Activated T-helper 17 cell treated with anti-CD3 and anti-CD28 coated beads, Interleukin-2, amount 50 U/mL, for 72 hours (primary cell): ENCODE data around the gene AFG3L2. TPM values are rescaled to one million over a fixed set of nuclear protein-coding genes. Genes with fewer than 3 reads are reported as not detected.
A peak's percentile ranks its signal among the peaks of the same experiment; 100 is the strongest.

ENCODE experiments used
- ATAC-seq: fragments of 150-1000 bp; cut with Tn5 transposase; replicated peaks from 2 replicates; pipeline ENCODE4 v1.10.0; 2021; ENCODE audit warnings: mild to moderate bottlenecking, moderate library complexity
- H3K27ac Mint-ChIP-seq: one replicate; pipeline ENCODE4 v1.8.0; 2022; ENCODE audit warnings: mixed read lengths
- H3K27me3 Mint-ChIP-seq: one replicate; pipeline ENCODE4 v1.8.0; 2022; ENCODE audit warnings: mixed read lengths
- H3K36me3 Mint-ChIP-seq: one replicate; pipeline ENCODE4 v1.8.0; 2022; ENCODE audit warnings: low read depth, mild to moderate bottlenecking, mixed read lengths
- H3K4me1 Mint-ChIP-seq: one replicate; pipeline ENCODE4 v1.8.0; 2022; ENCODE audit warnings: mixed read lengths
- H3K4me3 Mint-ChIP-seq: one replicate; pipeline ENCODE4 v1.8.0; 2022; ENCODE audit warnings: mild to moderate bottlenecking, mixed read lengths
- H3K9me3 Mint-ChIP-seq: one replicate; pipeline ENCODE4 v1.8.0; 2022; ENCODE audit warnings: mixed read lengths
- total RNA-seq, 2 donors: library from RNA; stranded (reverse); gene quantifications; one replicate each; pipeline ENCODE4 v1.2.3, GENCODE V29; 2022

Gene AFG3L2
- total RNA-seq, 2 donors from 2014 or later, result 30.6 to 63.9 TPM

- peak overlapping the region; percentile 81 for H3K4me3 Mint-ChIP-seq
- no peak for ATAC-seq
- no peak overlapping the region for H3K27ac Mint-ChIP-seq
- no peaks in the 10 kb centered on the region for H3K9me3 Mint-ChIP-seq
- H3K27me3 Mint-ChIP-seq, result peaks cover 23% of the 10 kb centered on the region
- no peaks in the 10 kb centered on the region for H3K36me3 Mint-ChIP-seq
- peaks cover 4% of the 10 kb centered on the region for H3K4me1 Mint-ChIP-seq
These were observed 29.5 kb upstream of the AFG3L2 start for GRCh38 chr18:12406371-12407111.

GRCh38 chr18:12405066-12405465 lies 28.0 kb upstream of the AFG3L2 start:
- H3K4me1 Mint-ChIP-seq, result peaks cover 4% of the 10 kb centered on the region
- ATAC-seq, result no peak
- H3K4me3 Mint-ChIP-seq, result peak overlapping the region; percentile 20
- H3K9me3 Mint-ChIP-seq, result no peaks in the 10 kb centered on the region
- peaks cover 25% of the 10 kb centered on the region for H3K27me3 Mint-ChIP-seq
- no peak overlapping the region for H3K27ac Mint-ChIP-seq
- H3K36me3 Mint-ChIP-seq, result no peaks in the 10 kb centered on the region

DNA sequence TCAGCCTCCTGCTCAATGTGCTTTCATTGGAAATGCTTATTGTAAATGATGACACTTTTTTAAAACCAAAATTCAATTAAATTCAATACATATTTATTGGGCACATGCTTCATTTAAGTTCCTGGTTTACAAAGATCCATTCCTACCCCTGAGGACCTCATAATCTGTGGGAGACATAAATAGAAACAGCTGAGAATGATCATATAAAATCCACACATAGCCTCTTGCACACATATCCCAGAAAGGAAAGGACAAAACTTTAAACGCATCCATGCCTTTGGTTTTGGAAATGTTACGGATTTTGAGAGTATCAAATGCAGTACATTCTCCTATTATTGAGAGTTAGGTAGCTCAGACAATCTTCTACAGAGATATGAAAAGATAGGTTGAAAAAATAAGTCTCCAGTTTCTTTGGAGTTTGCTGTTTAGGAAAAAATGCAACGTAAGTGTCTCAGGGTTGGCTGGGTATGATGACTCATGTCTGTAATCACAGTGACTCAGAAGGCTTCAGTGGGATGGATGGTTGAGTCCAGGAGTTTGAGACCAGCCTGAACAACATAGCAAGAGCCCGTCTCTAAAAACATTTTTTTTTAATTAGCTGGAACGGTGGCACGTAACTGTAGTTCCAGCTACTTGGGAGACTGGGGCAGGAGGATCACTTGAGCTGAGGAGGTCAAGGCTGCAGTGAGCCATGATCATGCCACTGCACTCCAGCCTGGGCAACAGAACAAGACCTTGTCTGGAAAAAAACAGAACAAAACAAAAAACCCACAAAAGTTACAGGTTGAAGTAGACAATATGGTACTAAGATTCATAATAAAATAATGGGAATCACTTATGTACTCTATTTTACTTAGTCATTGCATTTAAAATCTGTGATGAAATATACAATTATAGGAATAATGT lies 26.8 kb upstream of the AFG3L2 start:
- Mint-ChIP-seq H3K4me1 (peaks cover 4% of the 10 kb centered on the region), H3K27ac (no peak overlapping the region), H3K9me3 (no peaks in the 10 kb centered on the region), H3K27me3 (peaks cover 31% of the 10 kb centered on the region), H3K4me3 (no peak overlapping the region), H3K36me3 (no peaks in the 10 kb centered on the region)
- peak; percentile 41 for ATAC-seq

DNA sequence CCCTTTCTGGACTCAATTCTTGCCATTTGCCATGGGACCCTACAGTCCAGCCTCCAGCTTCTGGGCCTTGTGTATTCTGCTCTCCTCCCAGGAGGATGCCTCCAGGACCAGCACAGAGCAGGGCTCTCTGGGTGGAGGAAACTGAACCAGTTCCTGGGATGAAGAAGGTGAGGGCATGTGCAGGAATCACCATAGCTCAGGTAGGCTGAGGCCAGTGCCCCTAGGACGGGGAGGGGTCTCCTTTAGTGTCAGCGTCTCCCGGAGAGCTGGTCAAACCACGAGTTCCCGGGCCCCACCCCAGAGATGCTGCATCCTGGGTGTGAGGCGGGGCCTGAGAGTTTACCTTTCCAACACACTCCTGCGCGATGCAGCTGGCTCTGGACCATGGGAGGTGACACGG lies 24.9 kb upstream of the AFG3L2 start:
- H3K9me3 Mint-ChIP-seq, result no peaks in the 10 kb centered on the region
- H3K27me3 Mint-ChIP-seq, result peaks cover 48% of the 10 kb centered on the region
- H3K4me1 Mint-ChIP-seq, result peaks cover 4% of the 10 kb centered on the region
- no peak overlapping the region for H3K4me3 Mint-ChIP-seq
- H3K27ac Mint-ChIP-seq, result no peak overlapping the region
- H3K36me3 Mint-ChIP-seq, result no peaks in the 10 kb centered on the region
- ATAC-seq, result no peak

DNA sequence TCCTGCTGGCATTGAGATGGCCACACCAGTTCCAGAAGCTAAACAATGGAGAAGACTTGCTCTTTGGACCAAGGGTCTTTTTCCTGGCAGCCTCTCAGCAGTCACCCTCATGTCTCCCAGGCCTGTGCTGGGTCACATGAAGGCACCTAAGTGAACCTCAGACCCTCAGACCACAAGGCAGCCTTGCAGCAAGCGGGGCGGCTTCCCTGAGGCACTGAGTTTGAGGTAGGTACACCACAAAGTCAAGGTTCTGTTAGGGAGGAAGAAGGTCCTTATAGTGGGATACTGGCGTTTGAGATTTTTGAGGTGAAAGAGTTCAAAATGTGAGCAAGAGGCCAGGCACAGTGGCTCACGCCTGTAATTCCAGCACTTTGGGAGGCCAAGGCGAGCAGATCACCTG lies 22.2 kb upstream of the AFG3L2 start:
- H3K27me3 Mint-ChIP-seq, result peaks cover 48% of the 10 kb centered on the region
- peaks cover 4% of the 10 kb centered on the region for H3K4me1 Mint-ChIP-seq
- H3K4me3 Mint-ChIP-seq, result no peak overlapping the region
- H3K9me3 Mint-ChIP-seq, result no peaks in the 10 kb centered on the region
- no peak for ATAC-seq
- no peak overlapping the region for H3K27ac Mint-ChIP-seq
- H3K36me3 Mint-ChIP-seq, result no peaks in the 10 kb centered on the region

- no peak overlapping the region for H3K27ac Mint-ChIP-seq
- H3K27me3 Mint-ChIP-seq, result peaks cover 45% of the 10 kb centered on the region
- H3K9me3 Mint-ChIP-seq, result no peaks in the 10 kb centered on the region
- no peak overlapping the region for H3K4me3 Mint-ChIP-seq
- H3K36me3 Mint-ChIP-seq, result no peaks in the 10 kb centered on the region
- no peaks in the 10 kb centered on the region for H3K4me1 Mint-ChIP-seq
- no peak for ATAC-seq
These were observed 21.6 kb upstream of the AFG3L2 start for GRCh38 chr18:12398625-12399024.

GRCh38 chr18:12397793-12398192 lies 20.8 kb upstream of the AFG3L2 start:
- no peaks in the 10 kb centered on the region for H3K4me1 Mint-ChIP-seq
- no peak for ATAC-seq
- H3K36me3 Mint-ChIP-seq, result no peaks in the 10 kb centered on the region
- no peaks in the 10 kb centered on the region for H3K9me3 Mint-ChIP-seq
- H3K27me3 Mint-ChIP-seq, result peaks cover 44% of the 10 kb centered on the region
- no peak overlapping the region for H3K4me3 Mint-ChIP-seq
- no peak overlapping the region for H3K27ac Mint-ChIP-seq

DNA sequence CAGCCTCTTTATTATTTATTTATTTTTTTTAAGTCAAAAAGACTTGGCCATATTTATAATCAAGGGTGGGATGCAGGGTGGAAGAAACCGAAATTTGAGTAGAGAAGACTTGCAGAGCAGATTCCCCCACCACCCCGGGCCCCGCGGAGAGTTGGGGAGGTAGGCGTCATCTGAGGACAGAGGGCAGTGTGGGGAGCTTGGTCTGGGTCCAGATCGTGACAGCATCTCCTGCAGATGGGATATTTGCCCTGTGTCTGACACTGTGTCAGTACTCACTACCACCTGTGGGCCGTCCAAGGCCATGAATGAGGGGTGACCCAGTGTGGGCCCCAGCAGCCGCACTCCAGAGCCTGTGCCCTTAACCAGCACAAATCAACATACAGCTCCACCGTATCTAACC lies 20.2 kb upstream of the AFG3L2 start:
- H3K4me3 Mint-ChIP-seq, result no peak overlapping the region
- H3K27ac Mint-ChIP-seq, result no peak overlapping the region
- H3K4me1 Mint-ChIP-seq, result no peaks in the 10 kb centered on the region
- no peak for ATAC-seq
- peaks cover 41% of the 10 kb centered on the region for H3K27me3 Mint-ChIP-seq
- no peaks in the 10 kb centered on the region for H3K36me3 Mint-ChIP-seq
- H3K9me3 Mint-ChIP-seq, result no peaks in the 10 kb centered on the region

DNA sequence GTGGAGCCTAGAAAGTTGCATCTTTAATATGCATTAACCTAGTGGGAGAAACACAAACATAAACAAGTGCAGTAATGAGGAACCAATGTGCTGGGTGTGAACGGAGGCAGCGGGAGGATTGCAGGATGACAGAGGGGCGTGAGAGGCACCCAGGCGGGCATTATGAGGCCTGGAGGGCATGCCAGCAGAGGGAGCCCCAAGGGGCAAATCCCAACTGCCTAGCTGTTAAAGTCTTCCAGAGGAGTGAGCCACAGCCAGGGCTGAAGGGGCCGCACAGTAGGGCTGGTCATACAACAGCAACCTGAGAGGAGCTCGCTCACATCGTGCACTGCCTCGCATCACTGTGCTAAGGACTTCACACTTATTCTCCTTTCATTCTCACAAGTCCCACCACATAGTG lies 17.4 kb upstream of the AFG3L2 start:
- no peaks in the 10 kb centered on the region for H3K9me3 Mint-ChIP-seq
- H3K27me3 Mint-ChIP-seq, result peaks cover 30% of the 10 kb centered on the region
- no peak for ATAC-seq
- no peaks in the 10 kb centered on the region for H3K36me3 Mint-ChIP-seq
- H3K4me3 Mint-ChIP-seq, result no peak overlapping the region
- no peaks in the 10 kb centered on the region for H3K4me1 Mint-ChIP-seq
- H3K27ac Mint-ChIP-seq, result no peak overlapping the region

DNA sequence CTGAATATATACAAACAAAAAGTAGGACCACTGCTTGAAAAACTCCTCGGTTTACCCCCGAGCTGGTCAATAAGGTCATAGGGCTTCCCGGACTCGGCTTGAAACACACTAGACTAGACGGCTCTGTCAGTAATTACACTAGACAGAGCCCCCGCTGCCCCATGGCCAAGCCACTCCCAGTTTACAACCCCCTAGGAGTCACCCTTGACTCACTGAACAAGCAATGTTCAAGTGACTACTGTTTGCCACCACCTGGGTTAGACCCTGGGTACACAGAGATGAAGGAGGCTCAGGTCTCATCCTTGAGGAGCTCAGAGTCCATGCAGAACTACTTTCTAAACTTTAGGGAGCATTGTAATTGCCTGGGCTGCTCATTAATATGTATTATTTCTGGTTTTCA lies 17.0 kb upstream of the AFG3L2 start:
- Mint-ChIP-seq H3K36me3 (no peaks in the 10 kb centered on the region), H3K27me3 (peaks cover 28% of the 10 kb centered on the region), H3K27ac (no peak overlapping the region), H3K4me1 (no peaks in the 10 kb centered on the region), H3K4me3 (no peak overlapping the region), H3K9me3 (no peaks in the 10 kb centered on the region)
- ATAC-seq, result no peak

- no peak overlapping the region for H3K27ac Mint-ChIP-seq
- no peak for ATAC-seq
These were observed 16.5 kb upstream of the AFG3L2 start for GRCh38 chr18:12393510-12393909.

GRCh38 chr18:12391487-12392165 lies 14.6 kb upstream of the AFG3L2 start:
- Mint-ChIP-seq H3K36me3 (no peaks in the 10 kb centered on the region), H3K27me3 (peaks cover 11% of the 10 kb centered on the region), H3K27ac (no peak overlapping the region), H3K9me3 (no peaks in the 10 kb centered on the region), H3K4me3 (no peak overlapping the region), H3K4me1 (no peaks in the 10 kb centered on the region)
- peak; percentile 88 for ATAC-seq

More at GRCh38 chr18:12393510-12393909, 16.5 kb upstream of the AFG3L2 start:
- Mint-ChIP-seq H3K27me3 (peaks cover 24% of the 10 kb centered on the region), H3K36me3 (no peaks in the 10 kb centered on the region), H3K9me3 (no peaks in the 10 kb centered on the region), H3K4me3 (no peak overlapping the region), H3K4me1 (no peaks in the 10 kb centered on the region)

DNA sequence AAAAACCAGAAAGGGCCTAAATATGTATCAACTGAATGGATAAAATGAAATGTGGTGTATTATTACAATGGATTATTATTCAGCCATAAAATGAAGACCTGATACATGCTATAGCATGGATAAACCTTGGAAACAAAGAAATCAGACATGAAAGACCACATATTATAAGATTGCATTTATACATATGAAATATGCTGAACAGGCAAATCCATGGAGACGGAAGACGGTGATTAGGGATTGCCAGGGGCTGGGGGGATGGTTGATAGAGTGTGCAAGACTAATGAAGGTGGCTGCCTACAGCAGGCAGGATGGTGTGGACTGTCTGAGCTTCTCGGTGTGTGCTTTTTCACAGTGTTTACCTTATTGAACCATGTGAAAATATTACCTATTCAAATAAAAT lies 11.4 kb upstream of the AFG3L2 start:
- Mint-ChIP-seq H3K4me1 (no peaks in the 10 kb centered on the region), H3K27me3 (no peaks in the 10 kb centered on the region), H3K27ac (no peak overlapping the region), H3K36me3 (no peaks in the 10 kb centered on the region), H3K9me3 (no peaks in the 10 kb centered on the region), H3K4me3 (no peak overlapping the region)
- no peak for ATAC-seq

GRCh38 chr18:12384261-12384660 lies 7.2 kb upstream of the AFG3L2 start:
- ATAC-seq, result no peak
- Mint-ChIP-seq H3K9me3 (no peaks in the 10 kb centered on the region), H3K27ac (no peak overlapping the region), H3K4me1 (no peaks in the 10 kb centered on the region), H3K27me3 (no peaks in the 10 kb centered on the region), H3K36me3 (no peaks in the 10 kb centered on the region), H3K4me3 (no peak overlapping the region)
